ENCODE results near the gene TNIP2.

GRCh38 chr4:2731907-2732317, 24.2 kb downstream of the TNIP2 start:
- TF ChIP-seq CTCF (IDR thresholded peaks at IDR 0.05) (no peak), POLR2A (IDR thresholded peaks at IDR 0.05) (no peak)
